Prostate gland (tissue), 2 donors: ENCODE measurements around the gene SSTR4.

ENCODE experiments used
- POLR2A ChIP-seq: fragments of 450-650 bp; IDR thresholded peaks from one replicate; pipeline ENCODE4 v1.6.1; 2016; ENCODE audit warnings: antibody characterized with exemption, mild to moderate bottlenecking
- POLR2AphosphoS5 ChIP-seq: sonication (generic); formaldehyde crosslinking; IDR thresholded peaks from one replicate; pipeline ENCODE4 v1.6.1; 2017; ENCODE audit warnings: antibody characterized with exemption
- TF ChIP-seq, protein P1 (sequence below), 4 experiments: fragments of 200-600 bp in 2 of 4; fragments of 450-650 bp in 2 of 4; sonication (generic) in 2 of 4; IDR thresholded peaks; 1 replicate in 3 of 4; 2 replicates in 1 of 4; pipeline ENCODE4 v1.5.1; 2016 to 2019; ENCODE audit warnings: antibody characterized with exemption in 4 of 4, mild to moderate bottlenecking in 2 of 4, moderate library complexity in 2 of 4

DNA sequence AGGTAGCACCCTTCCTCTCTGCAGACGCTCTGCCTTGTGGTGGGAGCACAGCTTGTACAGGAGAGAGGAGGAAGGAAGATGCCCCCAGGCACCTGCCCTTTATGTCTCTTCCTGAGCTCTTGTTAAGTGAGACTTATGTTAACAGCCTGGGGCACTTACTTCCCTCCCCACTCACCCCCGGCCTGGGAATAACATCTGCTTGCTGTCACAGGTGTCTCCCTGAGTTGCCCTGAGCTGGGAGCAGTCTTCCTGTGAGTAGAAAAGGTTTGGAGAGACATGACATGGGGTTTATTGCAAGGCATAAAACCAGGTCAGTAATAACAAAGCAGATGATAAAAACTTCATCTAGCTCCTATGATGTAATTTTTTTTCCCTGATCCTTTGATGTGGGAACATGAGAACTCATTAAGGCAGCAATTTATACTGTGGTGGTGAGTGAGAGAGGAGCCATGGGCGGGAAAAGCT is 1.9 kb downstream of the SSTR4 start:
- no peak for TF ChIP-seq POLR2A
- TF ChIP-seq, protein P1, sequence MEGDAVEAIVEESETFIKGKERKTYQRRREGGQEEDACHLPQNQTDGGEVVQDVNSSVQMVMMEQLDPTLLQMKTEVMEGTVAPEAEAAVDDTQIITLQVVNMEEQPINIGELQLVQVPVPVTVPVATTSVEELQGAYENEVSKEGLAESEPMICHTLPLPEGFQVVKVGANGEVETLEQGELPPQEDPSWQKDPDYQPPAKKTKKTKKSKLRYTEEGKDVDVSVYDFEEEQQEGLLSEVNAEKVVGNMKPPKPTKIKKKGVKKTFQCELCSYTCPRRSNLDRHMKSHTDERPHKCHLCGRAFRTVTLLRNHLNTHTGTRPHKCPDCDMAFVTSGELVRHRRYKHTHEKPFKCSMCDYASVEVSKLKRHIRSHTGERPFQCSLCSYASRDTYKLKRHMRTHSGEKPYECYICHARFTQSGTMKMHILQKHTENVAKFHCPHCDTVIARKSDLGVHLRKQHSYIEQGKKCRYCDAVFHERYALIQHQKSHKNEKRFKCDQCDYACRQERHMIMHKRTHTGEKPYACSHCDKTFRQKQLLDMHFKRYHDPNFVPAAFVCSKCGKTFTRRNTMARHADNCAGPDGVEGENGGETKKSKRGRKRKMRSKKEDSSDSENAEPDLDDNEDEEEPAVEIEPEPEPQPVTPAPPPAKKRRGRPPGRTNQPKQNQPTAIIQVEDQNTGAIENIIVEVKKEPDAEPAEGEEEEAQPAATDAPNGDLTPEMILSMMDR (IDR thresholded peaks at IDR 0.05): no peak
- TF ChIP-seq POLR2AphosphoS5: no peak
